Measurements from ENCODE around the gene TEX261.

TEX261 gene

DNA sequence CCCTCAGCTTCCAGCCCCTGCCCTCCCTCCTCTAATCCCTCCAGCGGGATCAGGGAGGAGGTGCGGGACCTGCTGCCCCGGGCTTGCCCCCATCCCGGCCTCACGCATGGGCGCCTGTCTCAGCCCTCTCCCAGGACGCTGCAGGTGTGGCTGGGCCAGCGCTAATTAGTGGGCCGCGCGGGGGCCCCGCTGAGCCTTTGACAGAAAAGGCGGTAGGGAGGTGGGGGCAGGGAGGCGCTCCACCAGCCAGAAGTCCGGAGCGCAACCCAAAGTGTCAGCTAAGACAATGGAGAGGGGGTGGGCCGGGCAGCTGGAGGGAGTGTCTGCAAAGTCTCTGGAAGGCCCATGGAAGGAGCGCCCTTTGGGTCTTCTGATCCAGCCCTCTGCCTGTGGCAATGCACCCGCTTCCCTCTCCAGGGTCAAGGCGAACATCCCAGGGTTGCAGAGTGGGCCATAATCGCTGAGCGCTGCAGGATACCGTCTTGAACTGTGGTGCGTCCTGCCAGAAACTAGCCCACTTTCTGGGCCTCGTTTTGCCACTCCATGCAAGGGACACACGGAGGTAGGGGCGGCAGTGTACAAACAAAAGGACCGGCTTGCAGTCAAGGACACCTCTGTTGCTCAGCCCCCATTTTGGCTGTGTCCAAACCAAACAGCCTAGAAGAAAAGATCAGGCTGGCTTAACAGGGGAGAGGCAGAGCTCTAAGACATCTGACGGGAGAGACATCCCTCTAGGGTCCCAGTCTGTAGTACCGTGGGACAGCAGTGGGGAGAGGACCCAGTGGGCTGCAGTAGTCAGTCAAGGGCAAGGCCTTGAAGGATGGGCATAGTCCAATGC, 55.5 kb downstream of the TEX261 start:
- no peak for DNase-seq (ENCODE audit: extremely low read depth in 1 of 2, low read depth in 1 of 2)

DNA sequence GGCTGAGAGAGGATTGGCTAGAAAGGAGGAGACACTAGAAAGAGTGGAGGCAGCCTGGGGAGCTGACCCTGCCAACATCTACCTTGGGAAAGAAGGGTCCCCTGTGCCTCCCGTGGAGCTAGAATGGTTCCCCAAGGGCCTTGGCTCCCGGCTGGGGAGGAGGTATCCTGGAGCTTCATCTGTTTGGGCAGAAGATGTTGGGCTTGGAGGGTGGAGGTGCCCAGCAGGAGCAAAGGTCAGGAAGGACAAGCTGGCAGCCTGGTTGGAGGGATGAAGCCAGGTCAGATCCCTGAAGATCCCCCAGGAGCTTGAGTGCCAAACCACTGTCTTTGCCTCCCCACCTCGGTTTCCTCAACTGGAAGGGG, 56.1 kb downstream of the TEX261 start:
- no peak for DNase-seq (ENCODE audit: extremely low read depth in 1 of 2, low read depth in 1 of 2)

DNA sequence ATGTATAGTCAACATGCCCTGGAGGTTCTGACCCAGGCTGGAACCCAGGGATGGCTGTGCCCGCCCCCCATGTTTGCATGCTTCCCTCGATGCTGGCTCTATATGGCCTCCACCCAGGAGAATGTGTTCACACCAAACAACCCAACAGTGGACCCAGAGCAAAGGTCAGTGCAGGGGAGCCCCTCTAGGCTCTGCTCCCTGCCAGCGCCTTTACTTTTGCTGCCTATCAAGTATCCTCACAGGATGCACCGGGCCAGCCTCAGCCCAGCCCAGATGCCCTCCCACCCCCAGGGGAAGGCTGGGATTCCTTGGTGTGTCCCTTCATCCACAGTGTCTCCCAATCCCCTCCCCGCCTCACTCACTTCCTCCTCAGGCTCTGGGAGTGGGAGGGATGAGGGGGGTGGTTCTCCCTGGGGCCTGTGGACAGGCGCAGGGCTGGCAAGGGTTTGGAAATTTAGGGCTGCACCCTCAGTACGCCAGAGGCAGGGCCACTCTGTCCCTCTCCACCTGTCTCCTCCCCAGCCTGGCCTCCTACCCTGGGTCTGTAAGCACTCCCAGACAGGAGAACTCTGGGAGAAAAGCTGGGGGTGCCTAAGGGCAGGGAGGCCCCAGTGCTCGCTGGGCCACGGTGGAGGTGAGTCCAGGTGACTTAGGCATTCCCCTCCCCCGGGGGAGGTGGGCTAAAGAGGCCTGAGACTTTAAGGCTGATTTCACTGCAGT, 56.6 kb downstream of the TEX261 start:
- DNase-seq (ENCODE audit: extremely low read depth in 1 of 2, low read depth in 1 of 2), result no peak

DNA sequence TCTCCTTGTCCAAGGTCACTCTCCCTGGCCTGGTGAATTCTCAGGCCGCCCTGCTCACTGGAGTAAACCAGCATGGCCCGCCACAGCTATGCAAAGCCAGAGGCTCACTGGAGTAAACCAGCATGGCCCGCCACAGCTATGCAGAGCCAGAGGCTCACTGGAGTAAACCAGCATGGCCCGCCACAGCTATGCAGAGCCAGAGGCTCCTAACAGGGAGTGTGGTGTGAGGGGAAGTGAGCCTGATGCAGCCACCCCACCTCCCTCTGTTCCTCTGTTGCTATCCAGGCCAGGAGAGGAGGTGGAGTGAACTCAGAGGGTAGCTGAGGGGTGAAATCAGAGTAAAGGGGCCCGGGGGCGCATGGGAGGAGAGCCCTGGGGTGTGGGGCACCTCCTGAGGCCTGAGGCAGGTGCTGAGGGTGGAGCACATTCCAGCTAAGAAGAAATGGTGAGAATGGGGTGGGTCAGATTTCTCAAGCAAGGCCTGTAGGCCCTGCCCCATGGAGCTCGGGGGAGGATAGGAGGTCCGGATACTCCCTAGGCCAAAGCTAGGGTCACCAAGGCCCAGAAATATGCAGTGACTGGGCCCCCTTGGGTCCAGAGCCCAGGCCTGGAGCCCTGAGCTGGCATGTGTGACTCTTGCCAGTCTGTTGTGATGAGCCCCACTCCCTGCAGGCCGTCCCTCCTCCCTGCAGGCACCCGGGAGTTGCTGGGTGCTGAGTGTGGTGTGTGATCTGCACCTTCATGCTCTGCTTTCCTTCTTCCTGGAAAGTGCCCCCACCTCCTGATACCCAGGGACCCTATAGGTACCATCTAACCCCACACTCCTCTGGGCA, 57.5 kb downstream of the TEX261 start:
- DNase-seq (ENCODE audit: extremely low read depth in 1 of 2, low read depth in 1 of 2), result no peak

DNA sequence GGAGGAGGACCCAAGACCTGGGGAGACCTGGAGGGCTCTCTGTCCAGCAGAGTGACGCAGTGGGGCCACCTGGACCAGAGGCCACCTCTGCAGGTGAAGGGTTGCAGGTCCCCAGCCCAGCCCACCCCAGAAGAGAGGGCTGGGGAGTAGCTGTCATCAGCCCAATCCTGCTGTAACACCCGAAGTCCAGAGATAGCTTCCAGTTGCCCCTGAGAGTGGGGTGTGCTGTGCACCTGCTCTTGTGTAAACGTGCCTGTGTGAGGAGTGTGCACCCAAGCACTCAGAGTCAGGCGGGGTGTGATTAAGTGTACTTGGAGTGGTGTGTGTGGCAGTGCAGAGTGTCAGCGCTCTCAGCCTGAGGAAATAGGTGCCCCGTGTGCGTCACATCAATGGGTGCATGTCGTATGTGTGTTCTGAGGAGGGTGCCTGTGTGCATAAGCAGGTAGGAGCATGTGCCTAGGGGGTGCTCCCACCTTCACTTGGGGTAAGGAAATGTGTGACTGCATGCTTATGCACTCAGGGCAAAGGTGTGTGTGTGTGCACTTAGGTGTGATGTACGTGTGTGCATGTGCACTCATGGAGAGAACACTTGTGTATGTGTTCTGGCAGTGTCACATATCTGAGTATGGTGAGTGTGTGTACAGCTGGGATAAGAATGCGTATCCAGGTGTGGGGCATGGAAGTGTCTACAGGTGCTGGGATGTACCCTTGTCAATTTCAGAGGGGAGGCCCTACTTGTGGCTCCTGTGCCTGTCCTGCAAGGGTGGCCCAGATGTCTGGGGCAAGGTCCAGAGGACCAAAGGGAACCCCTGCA, 58.3 kb downstream of the TEX261 start:
- no peak for DNase-seq (ENCODE audit: extremely low read depth in 1 of 2, low read depth in 1 of 2)
